Ascending aorta (tissue), 2 donors: ENCODE data around the gene APOE. TPM values are rescaled to one million over a fixed set of nuclear protein-coding genes. Genes with fewer than 3 reads are reported as not detected.

ENCODE experiments used
- DNase-seq, 2 donors: peaks; one replicate each; pipeline ENCODE4 v3.0.0-alpha.2; 2019; ENCODE audit warnings: low spot score in 2 of 2
- H3K27ac ChIP-seq, 2 donors: fragments of 200-600 bp; sonication (generic); one replicate each; pipeline ENCODE4 v1.5.1; 2016 to 2017; ENCODE audit warnings: mild to moderate bottlenecking in 1 of 2
- H3K27me3 ChIP-seq: fragments of 200-600 bp; sonication (generic); one replicate; pipeline ENCODE4 v1.5.1; 2017
- H3K36me3 ChIP-seq, 2 donors: fragments of 200-600 bp; sonication (generic); one replicate each; pipeline ENCODE4 v1.5.1; 2016
- H3K4me1 ChIP-seq, 2 donors: fragments of 200-600 bp; sonication (generic); one replicate each; pipeline ENCODE4 v1.5.1; 2016 to 2017; ENCODE audit warnings: mild to moderate bottlenecking in 1 of 2
- H3K4me3 ChIP-seq, 2 donors: fragments of 200-600 bp; sonication (generic); one replicate each; pipeline ENCODE4 v1.5.1; 2016 to 2017; ENCODE audit warnings: mild to moderate bottlenecking in 1 of 2
- H3K9me3 ChIP-seq, 2 donors: fragments of 200-600 bp; sonication (generic); one replicate each; pipeline ENCODE4 v1.5.1; 2016
- intact Hi-C: fragments of 100-400 bp; cut with DNase I; formaldehyde crosslinking; loops from one replicate; pipeline ENCODE4 v1.15.1; 2023
- total RNA-seq: library from RNA; depleted of rRNA; stranded (reverse); fragments of >200 nt; gene quantifications from one replicate; pipeline ENCODE4 v1.1.0, GENCODE V29; 2016
- TF ChIP-seq, protein P1 (sequence below), 3 experiments: fragments of 200-600 bp in 2 of 3; fragments of 450-650 bp in 1 of 3; sonication (generic) in 2 of 3; IDR thresholded peaks; one replicate each; pipeline ENCODE4 v1.5.1; 2016 to 2019; ENCODE audit warnings: antibody characterized with exemption in 3 of 3, mild to moderate bottlenecking in 1 of 3, moderate library complexity in 1 of 3

The APOE gene
- total RNA-seq, 1 donor from 2014 or later: 436 TPM

DNA sequence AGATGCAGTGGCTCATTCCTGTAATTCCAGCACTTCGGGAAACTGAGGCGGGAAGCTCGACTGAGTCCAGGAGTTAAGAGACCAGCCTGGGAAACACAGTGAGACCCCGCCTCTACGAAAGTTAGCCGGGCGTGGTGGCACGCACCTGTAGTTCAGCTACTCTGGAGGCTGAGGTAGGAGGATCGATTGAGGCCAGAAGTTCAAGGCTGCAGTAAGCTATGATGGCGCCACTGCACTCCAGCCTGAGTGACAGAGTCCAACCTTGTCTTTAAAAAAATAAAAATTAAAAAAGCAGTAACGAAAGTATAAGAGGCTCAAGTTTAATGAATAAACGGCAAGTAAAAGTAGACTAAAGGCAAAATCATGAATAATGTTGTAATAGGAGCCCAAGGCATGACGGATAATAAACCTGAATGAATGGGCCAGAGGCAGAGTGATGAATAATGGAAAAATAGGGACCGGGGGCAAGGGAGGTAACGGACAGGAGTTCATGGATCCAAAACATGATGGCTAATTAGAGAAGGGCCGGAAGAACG lies 15.7 kb upstream of the APOE start:
- DNase-seq: no peak
- H3K36me3 ChIP-seq: peaks cover 45 to 46% of the 10 kb centered on the region in 2 donors
- peaks cover 12 to 19% of the 10 kb centered on the region in 2 donors for H3K4me1 ChIP-seq
- H3K27me3 ChIP-seq: no peaks in the 10 kb centered on the region
- H3K27ac ChIP-seq: peak overlapping the region; percentile 92 to 97
- H3K9me3 ChIP-seq: no peaks in the 10 kb centered on the region
- intact Hi-C loops: loop anchor here (1.0 to 2.0 kb wide), 3 partner anchors 43 to 288 kb away; partner anchors contain the start of genes BLOC1S3, RELB and TRAPPC6A
- TF ChIP-seq, protein P1, sequence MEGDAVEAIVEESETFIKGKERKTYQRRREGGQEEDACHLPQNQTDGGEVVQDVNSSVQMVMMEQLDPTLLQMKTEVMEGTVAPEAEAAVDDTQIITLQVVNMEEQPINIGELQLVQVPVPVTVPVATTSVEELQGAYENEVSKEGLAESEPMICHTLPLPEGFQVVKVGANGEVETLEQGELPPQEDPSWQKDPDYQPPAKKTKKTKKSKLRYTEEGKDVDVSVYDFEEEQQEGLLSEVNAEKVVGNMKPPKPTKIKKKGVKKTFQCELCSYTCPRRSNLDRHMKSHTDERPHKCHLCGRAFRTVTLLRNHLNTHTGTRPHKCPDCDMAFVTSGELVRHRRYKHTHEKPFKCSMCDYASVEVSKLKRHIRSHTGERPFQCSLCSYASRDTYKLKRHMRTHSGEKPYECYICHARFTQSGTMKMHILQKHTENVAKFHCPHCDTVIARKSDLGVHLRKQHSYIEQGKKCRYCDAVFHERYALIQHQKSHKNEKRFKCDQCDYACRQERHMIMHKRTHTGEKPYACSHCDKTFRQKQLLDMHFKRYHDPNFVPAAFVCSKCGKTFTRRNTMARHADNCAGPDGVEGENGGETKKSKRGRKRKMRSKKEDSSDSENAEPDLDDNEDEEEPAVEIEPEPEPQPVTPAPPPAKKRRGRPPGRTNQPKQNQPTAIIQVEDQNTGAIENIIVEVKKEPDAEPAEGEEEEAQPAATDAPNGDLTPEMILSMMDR (IDR thresholded peaks at IDR 0.05): no peak
- H3K4me3 ChIP-seq: peak overlapping the region; percentile 65 to 72

DNA sequence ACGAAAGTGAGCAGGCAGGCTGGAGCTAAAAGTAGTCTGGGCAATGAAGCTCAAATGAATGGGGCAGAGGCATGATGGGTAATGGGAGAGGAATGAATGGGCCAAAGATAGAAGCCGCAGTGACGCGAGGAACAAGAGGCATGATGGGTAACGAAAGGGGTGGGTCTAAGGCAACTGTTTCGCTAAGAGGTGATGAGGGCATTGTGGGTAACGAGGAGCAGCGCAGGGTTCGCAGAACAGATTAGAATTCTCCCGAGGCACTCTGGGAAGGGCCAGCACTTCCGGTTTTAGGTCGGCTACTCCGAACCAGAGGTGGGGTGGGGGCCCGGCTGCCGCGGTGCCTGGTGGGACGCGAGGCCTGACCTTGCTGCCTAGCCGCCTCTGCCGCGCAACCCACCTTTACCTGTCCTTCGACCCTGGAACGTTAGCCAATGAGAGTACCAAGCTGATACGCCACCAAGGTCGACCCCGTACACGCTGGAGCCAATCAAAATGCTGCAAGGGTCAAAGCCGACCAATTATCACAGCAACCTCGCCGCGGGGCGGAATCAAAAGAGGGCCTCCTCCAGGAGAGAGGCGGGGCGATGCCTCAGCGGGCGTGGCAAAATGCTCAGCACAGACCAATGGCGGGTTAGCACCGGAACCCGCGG lies 15.1 kb upstream of the APOE start:
- no peaks in the 10 kb centered on the region for H3K27me3 ChIP-seq
- intact Hi-C loops: loop anchor here (1.0 to 2.0 kb wide), 5 partner anchors 25 to 288 kb away; partner anchors contain the start of genes BLOC1S3, RELB and TRAPPC6A
- peak overlapping the region; percentile 65 to 72 for H3K4me3 ChIP-seq
- H3K36me3 ChIP-seq: peaks cover 48 to 51% of the 10 kb centered on the region in 2 donors
- peak overlapping the region; percentile 92 to 97 for H3K27ac ChIP-seq
- peaks cover 12 to 19% of the 10 kb centered on the region in 2 donors for H3K4me1 ChIP-seq
- peak; percentile 100 for DNase-seq
- no peaks in the 10 kb centered on the region for H3K9me3 ChIP-seq
- TF ChIP-seq, protein P1 (IDR thresholded peaks at IDR 0.05): no peak

DNA sequence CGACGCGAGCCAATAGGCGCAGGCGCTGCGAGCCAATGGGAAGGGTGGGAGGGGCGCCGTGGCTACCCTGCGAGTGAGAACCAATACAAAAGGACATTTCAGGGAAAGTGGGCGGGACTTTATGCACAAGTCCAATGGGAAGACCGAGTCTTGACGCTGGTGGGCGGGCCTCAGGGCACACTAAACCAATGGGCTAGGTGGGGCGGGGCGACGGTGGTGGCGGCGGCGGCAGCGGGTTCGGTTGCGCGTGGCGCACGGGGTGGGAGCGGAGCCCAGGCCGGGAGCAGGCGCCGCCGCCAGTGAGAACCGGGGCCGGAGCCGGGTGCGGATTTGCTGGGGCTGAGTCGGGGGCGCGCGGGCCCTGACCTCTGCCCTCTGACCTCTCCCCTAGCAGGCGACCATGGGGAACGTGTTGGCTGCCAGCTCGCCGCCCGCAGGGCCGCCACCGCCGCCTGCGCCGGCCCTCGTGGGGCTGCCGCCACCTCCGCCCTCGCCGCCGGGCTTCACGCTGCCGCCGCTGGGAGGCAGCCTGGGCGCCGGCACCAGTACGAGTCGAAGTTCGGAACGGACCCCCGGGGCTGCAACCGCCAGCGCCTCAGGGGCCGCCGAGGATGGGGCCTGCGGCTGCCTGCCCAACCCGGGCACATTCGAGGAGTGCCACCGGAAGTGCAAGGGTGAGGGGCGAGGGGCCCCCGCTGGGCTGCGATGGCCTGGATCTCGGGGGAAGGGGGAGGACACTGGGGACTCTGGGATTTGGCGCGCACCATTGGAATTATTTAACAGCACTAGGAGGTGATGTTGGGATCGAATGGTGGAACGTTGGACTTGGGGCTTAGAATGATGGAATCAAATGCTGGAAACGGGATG lies 14.3 kb upstream of the APOE start, which contains the start of gene TOMM40:
Gene TOMM40 (plus strand): TSS at position 239 of the 867 bp plus-strand sequence. CDS start 162 bp downstream, at position 401.
- Histone ChIP-seq H3K9me3 (no peaks in the 10 kb centered on the region), H3K4me1 (peaks cover 12 to 19% of the 10 kb centered on the region in 2 donors), H3K27me3 (no peaks in the 10 kb centered on the region), H3K4me3 (peak within 1 kb of the TSS; percentile 99 to 100), H3K36me3 (peaks cover 52 to 58% of the 10 kb centered on the region in 2 donors), H3K27ac (peak within 1 kb of the TSS; percentile 92 to 97)
- intact Hi-C loops: loop anchor here (1.0 to 2.0 kb wide), 3 partner anchors 24 to 110 kb away; partner anchors contain the start of gene RELB
- no peak for DNase-seq
- TF ChIP-seq, protein P1 (IDR thresholded peaks at IDR 0.05): peak in 1 of 3 experiments; percentile 17

DNA sequence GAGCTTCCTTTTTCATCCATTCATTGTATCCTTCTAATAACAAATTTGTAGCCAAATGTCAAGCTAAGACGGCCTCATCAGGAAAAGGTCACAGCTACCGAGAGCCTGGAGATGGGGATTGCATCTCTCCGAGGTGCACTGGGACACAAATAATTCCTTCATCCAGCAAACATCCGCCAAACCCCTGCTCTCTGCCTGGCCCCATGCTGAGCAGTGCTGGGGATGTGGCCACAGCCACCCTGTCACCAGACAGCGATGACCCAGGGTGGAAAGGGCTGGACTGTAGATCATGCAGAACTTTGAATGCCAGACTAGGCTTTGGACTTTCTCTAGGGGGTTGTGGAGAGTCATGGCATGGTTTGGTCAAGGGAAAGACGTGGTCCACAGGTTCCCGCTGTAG lies 12.7 kb upstream of the APOE start:
- Histone ChIP-seq H3K9me3 (no peaks in the 10 kb centered on the region), H3K36me3 (peaks cover 52 to 58% of the 10 kb centered on the region in 2 donors), H3K27me3 (no peaks in the 10 kb centered on the region), H3K27ac (no peak overlapping the region), H3K4me1 (peaks cover 12 to 19% of the 10 kb centered on the region in 2 donors), H3K4me3 (no peak overlapping the region)
- no peak for DNase-seq
- TF ChIP-seq, protein P1 (IDR thresholded peaks at IDR 0.05): no peak
- intact Hi-C loops: no loop called here

DNA sequence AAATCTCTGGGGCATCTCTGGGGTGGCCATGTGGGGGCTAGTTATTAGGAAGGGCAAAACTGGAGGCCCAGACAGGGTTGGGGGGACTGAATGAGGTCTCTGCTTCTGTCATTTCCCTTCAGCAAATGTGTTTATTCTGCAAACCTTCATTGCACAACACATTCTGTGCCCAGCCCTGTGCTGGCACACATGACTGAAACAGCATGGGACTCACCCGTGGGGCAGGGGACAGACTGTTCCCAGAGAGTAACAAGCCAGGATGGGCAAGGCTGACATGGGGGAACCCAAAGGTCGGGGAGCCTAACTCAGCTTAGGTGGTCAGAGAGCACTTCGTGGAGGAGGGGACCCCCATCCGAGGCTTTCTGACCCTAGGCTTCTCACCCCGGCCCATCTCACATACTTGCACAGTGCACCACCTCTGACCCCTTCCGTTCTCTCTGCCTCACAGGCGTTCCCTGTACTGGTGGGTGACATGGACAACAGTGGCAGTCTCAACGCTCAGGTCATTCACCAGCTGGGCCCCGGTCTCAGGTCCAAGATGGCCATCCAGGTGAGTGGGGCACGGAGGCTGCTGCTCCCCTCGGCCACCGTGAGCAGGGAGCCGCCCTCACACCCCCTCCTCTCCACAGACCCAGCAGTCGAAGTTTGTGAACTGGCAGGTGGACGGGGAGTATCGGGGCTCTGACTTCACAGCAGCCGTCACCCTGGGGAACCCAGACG lies 12.1 kb upstream of the APOE start:
- Histone ChIP-seq H3K9me3 (no peaks in the 10 kb centered on the region), H3K27me3 (no peaks in the 10 kb centered on the region), H3K36me3 (peaks cover 53 to 56% of the 10 kb centered on the region in 2 donors), H3K4me1 (peaks cover 12 to 19% of the 10 kb centered on the region in 2 donors), H3K27ac (no peak overlapping the region), H3K4me3 (no peak overlapping the region)
- TF ChIP-seq, protein P1 (IDR thresholded peaks at IDR 0.05): no peak
- DNase-seq: no peak
- intact Hi-C loops: no loop called here
